ENCODE data around the gene ARID3C. TPM values are rescaled to one million over a fixed set of nuclear protein-coding genes. Genes with fewer than 3 reads are reported as not detected.

Gene ARID3C
- total RNA-seq, 2 experiments from 2014 or later, result 0.46 to 0.69 TPM

DNA sequence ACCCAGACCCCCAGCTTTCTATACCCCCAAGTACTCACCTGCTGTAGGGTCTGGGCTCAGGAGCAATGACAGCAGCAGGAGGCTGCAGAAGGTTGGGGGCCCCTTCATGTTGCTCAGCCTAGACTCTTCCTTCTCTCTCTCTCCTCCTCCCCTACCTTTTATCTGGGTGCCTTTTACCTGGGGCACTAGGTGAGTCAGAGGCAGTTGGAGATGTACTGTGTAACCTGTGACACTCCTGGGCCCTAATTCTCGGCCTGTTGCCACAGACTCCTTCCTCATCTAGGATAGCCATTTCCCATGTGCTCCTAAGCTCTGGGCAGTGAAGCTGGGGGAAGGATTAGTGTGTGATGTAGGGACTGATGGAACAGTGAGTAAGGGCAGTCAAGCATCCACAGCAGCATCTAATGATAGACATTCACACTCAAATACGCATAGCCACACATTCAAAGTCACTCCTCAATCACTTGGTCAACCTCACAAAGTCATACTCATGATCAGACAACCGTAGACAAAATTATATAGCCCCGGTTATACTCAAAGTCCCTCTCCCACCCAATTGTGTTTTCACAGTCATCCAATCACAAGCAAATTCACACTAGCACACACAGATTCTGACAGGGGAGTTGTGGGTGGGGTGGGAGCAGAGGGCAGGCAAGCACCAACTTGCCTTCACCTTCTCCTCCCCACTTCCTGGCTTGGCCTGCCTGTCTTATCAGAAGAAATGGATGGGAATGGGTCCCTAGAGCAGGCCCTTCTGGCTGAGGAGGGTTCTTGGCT is 33.8 kb upstream of the ARID3C start, which contains the start of gene CCL27:
CCL27 (minus strand) TSS at position 132 of the 777 bp plus-strand sequence; CDS start at position 108, 24 bp downstream.
- ChIA-PET CTCF (interaction anchor here (0.6 to 3.0 kb wide), 6 partner anchors 16 to 925 kb away, joined by 3 to 11 read pairs (median 6); partner anchors contain the start of gene GALT), POLR2A (no interaction called here)
- Mint-ChIP-seq H3K4me3 (peak within 1 kb of the TSS; percentile 17), H3K27ac (peak within 1 kb of the TSS; percentile 96), H3K4me1 (peaks cover 54% of the 10 kb centered on the region), H3K9me3 (no peaks in the 10 kb centered on the region), H3K36me3 (ENCODE audit: low read depth) (peaks cover 28% of the 10 kb centered on the region), H3K27me3 (no peaks in the 10 kb centered on the region)
- no peak for DNase-seq

DNA sequence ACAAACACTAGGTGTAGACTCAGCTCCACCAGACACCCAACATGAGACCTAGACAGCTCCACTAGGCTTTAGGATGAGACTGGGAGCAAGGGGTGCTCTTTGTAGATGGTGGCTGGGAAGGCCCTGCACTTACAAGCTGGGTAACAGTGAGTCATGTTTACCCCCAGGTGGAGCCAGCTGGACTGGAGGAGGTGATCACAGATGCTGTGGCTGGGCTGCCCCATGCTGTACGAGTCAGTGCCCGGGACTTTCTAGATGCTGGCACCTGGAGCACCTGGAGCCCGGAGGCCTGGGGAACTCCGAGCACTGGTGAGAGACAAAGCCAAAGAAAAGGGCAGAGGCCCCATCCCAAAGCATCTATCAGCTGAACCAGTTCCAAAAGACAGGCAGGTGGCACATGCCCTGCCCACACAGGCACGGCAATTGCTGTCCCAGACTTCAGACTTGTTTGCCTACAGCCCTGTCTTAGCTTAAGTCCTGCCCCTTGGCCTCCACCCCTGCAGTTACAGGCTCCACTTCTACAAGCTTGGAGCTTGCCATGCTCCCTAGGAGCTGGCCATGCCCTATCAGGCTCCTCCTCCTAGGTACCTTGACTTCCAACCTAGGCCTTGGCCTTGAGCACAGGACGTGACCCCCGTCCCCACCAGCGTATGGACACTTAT is 30.9 kb upstream of the ARID3C start:
- ChIA-PET POLR2A (no interaction called here), CTCF (interaction anchor here (0.9 to 2.2 kb wide), 5 partner anchors 9 to 26 kb away, joined by 3 to 13 read pairs (median 6); partner anchors contain the start of genes GALT and SIGMAR1)
- H3K4me3 Mint-ChIP-seq, result no peak overlapping the region
- H3K27ac Mint-ChIP-seq, result no peak overlapping the region
- H3K4me1 Mint-ChIP-seq, result peaks cover 35% of the 10 kb centered on the region
- peaks cover 24% of the 10 kb centered on the region for H3K36me3 Mint-ChIP-seq (ENCODE audit: low read depth)
- H3K27me3 Mint-ChIP-seq, result no peaks in the 10 kb centered on the region
- H3K9me3 Mint-ChIP-seq, result no peaks in the 10 kb centered on the region
- DNase-seq, result no peak

DNA sequence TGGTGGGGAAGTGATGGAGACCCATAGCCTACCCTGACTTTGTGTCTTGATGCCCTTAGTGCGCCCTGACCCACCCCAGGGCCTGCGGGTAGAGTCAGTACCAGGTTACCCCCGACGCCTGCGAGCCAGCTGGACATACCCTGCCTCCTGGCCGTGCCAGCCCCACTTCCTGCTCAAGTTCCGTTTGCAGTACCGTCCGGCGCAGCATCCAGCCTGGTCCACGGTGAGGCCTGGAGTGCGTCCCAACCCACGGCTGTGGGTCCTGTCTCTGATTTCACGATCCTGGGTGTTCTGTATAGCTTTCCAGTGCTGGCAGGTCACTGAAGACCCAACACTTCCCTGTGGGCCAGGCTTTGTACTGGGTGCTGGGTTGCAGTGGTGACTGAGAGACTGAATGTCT is 29.6 kb upstream of the ARID3C start:
- DNase-seq, result no peak
- POLR2A ChIA-PET, result no interaction called here
- CTCF ChIA-PET, result no interaction called here
- H3K4me1 Mint-ChIP-seq, result peaks cover 23% of the 10 kb centered on the region
- H3K9me3 Mint-ChIP-seq, result no peaks in the 10 kb centered on the region
- no peaks in the 10 kb centered on the region for H3K27me3 Mint-ChIP-seq
- no peak overlapping the region for H3K27ac Mint-ChIP-seq
- H3K4me3 Mint-ChIP-seq, result no peak overlapping the region
- peaks cover 22% of the 10 kb centered on the region for H3K36me3 Mint-ChIP-seq (ENCODE audit: low read depth)

DNA sequence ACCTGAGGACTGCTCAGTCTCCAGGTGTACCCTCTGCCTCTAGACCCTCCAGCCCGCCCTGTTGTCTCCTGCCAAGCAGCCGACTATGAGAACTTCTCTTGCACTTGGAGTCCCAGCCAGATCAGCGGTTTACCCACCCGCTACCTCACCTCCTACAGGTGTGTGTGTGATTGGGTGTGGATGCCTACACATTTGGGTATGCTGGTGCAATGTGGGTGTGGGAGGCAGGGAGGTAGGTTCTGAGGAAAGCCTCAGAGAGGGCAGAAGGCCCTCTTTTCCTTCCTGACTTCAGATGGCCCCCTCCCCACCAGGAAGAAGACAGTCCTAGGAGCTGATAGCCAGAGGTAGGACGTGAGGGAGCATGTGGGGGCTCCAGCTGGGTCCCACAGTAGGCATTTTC is 28.1 kb upstream of the ARID3C start:
- H3K4me3 Mint-ChIP-seq, result no peak overlapping the region
- no peaks in the 10 kb centered on the region for H3K9me3 Mint-ChIP-seq
- H3K27me3 Mint-ChIP-seq, result no peaks in the 10 kb centered on the region
- no peak overlapping the region for H3K27ac Mint-ChIP-seq
- H3K4me1 Mint-ChIP-seq, result peaks cover 21% of the 10 kb centered on the region
- no peak for DNase-seq
- ChIA-PET POLR2A (no interaction called here), CTCF (interaction anchor here (1.1 to 1.6 kb wide), 3 partner anchors 10 to 23 kb away, joined by 3 to 9 read pairs (median 3); partner anchors contain the start of gene GALT)
- H3K36me3 Mint-ChIP-seq (ENCODE audit: low read depth), result peaks cover 16% of the 10 kb centered on the region

DNA sequence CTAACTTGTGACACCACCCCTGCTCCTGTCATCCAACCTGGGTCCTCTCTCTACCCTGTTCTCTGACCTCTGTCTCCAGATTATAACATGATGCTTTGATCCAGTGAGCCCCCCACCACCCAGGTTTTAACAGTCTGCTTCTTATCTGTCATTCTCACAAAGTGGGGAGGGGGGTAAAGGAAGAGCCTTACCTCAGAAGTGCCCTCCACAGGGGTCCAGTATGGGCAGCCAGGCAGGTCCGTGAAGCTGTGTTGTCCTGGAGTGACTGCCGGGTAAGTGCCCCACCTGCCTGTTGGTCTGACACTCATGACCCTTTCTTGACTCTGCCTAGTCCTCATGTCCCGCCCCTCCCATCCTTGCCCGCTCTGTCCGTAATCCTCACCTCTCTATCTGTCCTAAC is 26.5 kb upstream of the ARID3C start:
- ChIA-PET POLR2A (no interaction called here), CTCF (interaction anchor here (0.6 to 1.6 kb wide), 3 partner anchors 9 to 63 kb away, joined by 3 to 9 read pairs (median 3); partner anchors contain the start of gene GALT)
- DNase-seq, result no peak
- Mint-ChIP-seq H3K9me3 (no peaks in the 10 kb centered on the region), H3K4me1 (peaks cover 22% of the 10 kb centered on the region), H3K36me3 (ENCODE audit: low read depth) (peaks cover 13% of the 10 kb centered on the region), H3K27ac (no peak overlapping the region), H3K27me3 (no peaks in the 10 kb centered on the region), H3K4me3 (no peak overlapping the region)

DNA sequence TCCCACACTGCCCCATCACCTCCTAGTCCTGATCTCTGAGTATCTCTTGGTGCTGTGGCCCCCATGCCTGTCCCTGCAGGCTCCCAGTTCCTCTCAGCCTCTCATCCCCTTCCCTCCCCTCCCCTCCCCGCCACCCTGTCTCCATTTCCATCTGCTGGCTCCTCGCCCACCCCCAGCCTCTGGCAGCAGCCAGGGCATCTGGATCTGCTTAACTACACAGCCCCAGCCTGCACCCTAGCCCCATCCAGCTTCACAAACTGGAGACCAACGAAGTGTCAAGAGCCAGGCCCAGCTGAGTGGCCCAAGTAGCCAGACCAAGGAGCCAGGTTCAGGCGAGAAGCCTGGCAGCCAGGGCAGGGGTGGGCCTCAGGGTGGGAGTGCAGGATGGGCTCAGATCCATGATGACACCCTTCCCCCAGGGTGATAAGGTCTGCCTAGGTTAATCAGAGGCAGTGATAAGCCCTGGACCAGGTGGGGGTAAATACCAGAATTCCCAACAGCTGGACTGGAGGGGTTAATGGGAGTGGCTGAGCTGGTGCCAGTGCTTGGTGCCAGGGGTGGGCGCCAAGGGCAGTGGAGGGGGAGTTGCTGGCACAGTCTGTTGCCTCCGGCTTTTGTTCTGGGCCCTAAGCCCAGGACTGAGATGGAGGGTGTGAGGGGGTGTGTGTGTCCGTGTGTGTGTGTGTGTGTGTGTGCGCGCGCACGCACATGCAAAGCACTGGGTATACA is 25.6 kb upstream of the ARID3C start:
- no peaks in the 10 kb centered on the region for H3K9me3 Mint-ChIP-seq
- POLR2A ChIA-PET, result interaction anchor here (0.5 kb wide), 1 partner anchor 1292 kb away, joined by 4 read pairs; no protein-coding TSS in a partner anchor

DNA sequence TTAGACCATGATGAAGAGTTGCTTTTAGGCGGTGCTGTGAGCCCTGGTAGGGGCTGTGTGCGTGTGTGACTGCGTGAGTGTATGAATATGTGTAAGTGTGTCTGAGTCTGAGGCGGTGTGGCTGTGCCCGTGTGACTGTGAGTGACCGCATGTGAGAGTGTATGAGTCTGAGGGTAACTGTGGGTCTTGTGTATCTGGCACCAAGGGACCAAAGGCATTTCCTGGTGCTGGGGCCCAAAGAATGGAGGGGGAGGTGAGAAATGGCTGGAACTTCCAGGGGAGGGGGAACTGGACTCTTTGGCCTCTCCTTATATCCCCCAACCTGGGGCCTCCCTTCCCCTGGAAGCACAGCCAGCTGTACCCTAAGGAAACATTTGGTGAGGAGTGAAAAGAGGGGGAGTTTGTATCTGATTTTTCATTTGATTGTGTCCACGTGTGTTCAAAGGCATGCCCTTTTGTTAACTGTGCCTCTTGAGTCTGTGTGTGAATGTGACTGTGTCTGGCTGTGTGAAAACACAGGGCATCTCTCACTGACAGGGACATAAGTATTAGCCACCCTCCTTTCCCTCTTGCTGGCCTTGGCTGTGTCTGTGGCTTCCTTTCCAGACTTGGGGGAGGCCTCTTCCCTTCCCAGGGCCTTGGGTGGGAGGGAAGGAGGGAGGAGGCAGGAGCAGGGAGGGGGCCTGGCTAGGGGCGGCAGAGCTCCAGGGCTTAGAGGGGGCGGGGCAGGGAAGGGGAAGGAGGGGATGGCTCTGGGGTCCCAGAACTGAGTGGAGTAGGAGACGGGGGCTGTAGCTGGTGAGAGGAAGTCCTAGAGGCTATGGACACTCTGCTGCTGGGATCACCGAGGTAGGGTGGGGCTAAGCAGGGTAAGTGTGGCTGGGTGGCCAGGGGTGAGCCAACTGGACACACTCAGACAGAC is 24.5 kb upstream of the ARID3C start:
- DNase-seq, result no peak

More for the DNA sequence above, 25.6 kb upstream of the ARID3C start:
- no peaks in the 10 kb centered on the region for H3K27me3 Mint-ChIP-seq
- DNase-seq, result no peak
- no peak overlapping the region for H3K4me3 Mint-ChIP-seq
- H3K36me3 Mint-ChIP-seq (ENCODE audit: low read depth), result peaks cover 17% of the 10 kb centered on the region
- H3K27ac Mint-ChIP-seq, result peak overlapping the region; percentile 33
- peaks cover 27% of the 10 kb centered on the region for H3K4me1 Mint-ChIP-seq
- CTCF ChIA-PET, result no interaction called here

DNA sequence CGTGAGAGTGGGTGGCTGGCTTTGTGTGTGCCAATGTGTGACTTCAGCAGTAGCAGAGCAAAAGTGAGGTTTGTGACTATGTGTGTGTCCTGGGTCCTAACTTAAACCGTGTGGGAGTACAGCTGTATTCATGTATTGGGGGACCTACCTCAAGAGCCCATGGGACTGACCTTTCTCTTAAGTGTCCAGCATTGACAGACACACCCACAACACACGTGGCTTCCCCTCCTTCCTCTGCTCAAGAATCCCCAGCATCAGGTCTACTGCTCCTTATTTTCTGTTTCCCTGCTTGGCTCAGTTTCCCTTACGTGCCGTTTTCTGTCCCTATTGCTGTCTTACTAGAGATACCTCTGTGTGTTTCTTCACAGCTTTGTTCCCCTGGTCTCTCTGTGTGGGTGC is 23.7 kb upstream of the ARID3C start:
- POLR2A ChIA-PET, result no interaction called here
- no peak overlapping the region for H3K27ac Mint-ChIP-seq
- no peak for DNase-seq
- H3K36me3 Mint-ChIP-seq (ENCODE audit: low read depth), result peaks cover 36% of the 10 kb centered on the region
- CTCF ChIA-PET, result interaction anchor here (0.7 kb wide), 1 partner anchor 15 kb away, joined by 3 read pairs; the partner anchor contains the start of gene SIGMAR1
- no peak overlapping the region for H3K4me3 Mint-ChIP-seq
- H3K9me3 Mint-ChIP-seq, result no peaks in the 10 kb centered on the region
- H3K27me3 Mint-ChIP-seq, result no peaks in the 10 kb centered on the region
- H3K4me1 Mint-ChIP-seq, result peaks cover 46% of the 10 kb centered on the region

More for the DNA sequence above, 24.5 kb upstream of the ARID3C start:
- Mint-ChIP-seq H3K4me1 (peaks cover 38% of the 10 kb centered on the region), H3K36me3 (ENCODE audit: low read depth) (peaks cover 27% of the 10 kb centered on the region), H3K27ac (no peak overlapping the region), H3K9me3 (no peaks in the 10 kb centered on the region), H3K4me3 (no peak overlapping the region), H3K27me3 (no peaks in the 10 kb centered on the region)
- CTCF ChIA-PET, result interaction anchor here (0.7 kb wide), 1 partner anchor 16 kb away, joined by 3 read pairs; the partner anchor contains the start of gene SIGMAR1
- POLR2A ChIA-PET, result interaction anchor here (0.5 kb wide), 1 partner anchor 1293 kb away, joined by 4 read pairs; no protein-coding TSS in a partner anchor

DNA sequence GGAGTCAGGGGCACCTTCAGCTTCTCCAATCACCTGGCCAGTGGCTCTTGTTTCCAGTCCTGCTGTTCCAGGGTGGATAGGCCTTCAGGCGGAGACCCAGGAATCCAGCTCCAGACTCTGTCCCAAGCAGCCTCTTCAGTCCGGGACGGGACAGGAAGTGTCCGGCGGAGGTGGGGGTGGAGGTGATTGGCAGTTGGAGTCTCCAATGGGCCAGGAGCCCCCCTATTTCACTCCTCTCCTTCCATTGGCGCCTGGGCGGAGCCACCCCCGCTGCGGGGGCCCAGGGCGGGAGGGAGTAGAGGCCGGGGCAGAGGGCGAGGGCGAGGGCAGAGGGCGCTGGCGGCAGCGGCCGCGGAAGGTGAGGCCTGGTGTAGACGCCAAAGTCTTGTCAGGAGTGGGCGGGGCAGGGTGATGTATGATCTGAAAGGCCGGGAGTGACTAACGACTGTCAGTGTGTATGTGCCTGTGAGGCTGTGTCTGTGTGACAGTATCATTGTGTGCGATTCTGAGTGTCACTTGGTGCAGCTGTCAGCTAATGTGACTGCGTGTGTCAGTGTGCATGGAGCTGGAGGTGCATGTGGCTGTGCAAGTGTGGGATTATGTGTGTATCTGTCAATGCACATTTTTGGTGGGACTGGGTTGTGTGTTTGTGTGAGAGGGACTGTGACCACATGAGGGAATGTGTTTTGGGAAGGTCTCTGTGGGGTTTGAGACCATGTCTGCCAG is 23.2 kb upstream of the ARID3C start, which contains the start of gene IL11RA:
IL11RA (plus strand) TSS at position 310 of the 726 bp plus-strand sequence. CDS start 3,033 bp downstream, outside the sequence.
- Mint-ChIP-seq H3K4me3 (no peak within 1 kb of the TSS), H3K27ac (peak within 1 kb of the TSS; percentile 3), H3K9me3 (no peaks in the 10 kb centered on the region), H3K4me1 (peaks cover 51% of the 10 kb centered on the region), H3K27me3 (no peaks in the 10 kb centered on the region), H3K36me3 (ENCODE audit: low read depth) (peaks cover 41% of the 10 kb centered on the region)
- DNase-seq, result peak; percentile 34
- ChIA-PET CTCF (no interaction called here), POLR2A (no interaction called here)

DNA sequence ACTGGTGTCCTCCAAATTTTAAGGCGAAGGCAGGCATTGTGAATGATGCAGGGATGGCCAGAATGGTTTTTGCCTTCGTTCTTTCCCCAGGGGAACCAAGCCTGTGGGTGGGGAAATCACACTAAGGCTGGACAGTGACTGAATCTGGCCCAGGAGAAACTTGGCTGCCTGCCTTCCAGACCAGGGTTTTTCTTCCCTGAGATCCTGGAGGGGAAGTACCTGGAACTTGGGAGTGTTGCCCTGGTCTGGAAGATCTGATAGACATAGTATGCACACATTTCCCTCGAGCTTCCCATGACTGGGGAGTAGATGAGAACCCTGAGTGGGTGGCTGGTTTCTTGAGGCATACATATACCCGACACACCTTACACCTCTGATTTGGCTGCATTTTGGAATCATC is 22.5 kb upstream of the ARID3C start:
- Mint-ChIP-seq H3K27ac (no peak overlapping the region), H3K36me3 (ENCODE audit: low read depth) (peaks cover 43% of the 10 kb centered on the region), H3K9me3 (no peaks in the 10 kb centered on the region), H3K4me1 (peaks cover 54% of the 10 kb centered on the region), H3K27me3 (no peaks in the 10 kb centered on the region), H3K4me3 (no peak overlapping the region)
- ChIA-PET CTCF (interaction anchor here (0.5 kb wide), 1 partner anchor 126 kb away, joined by 4 read pairs; no protein-coding TSS in a partner anchor), POLR2A (no interaction called here)
- DNase-seq, result no peak

DNA sequence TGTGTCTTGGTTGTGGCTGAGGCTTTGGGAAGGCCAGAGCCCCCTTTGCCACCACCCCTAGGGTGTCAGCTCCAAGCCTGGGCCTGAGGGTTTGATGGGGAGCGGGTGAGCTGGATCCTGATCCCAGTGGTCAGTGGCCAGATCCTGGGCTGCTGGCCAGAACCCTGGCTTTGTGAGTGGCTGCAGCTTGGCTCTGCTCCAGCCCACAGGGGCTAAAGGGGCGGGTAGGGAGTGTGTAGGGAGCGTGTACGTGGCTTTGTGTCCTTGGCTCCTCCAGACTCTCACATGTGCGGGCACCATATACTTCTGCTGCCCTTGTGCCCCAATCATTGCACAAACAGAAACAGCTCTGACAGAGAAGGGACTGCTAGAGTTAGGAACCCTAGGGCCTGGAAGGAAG is 21.9 kb upstream of the ARID3C start:
- H3K27me3 Mint-ChIP-seq, result no peaks in the 10 kb centered on the region
- peaks cover 43% of the 10 kb centered on the region for H3K36me3 Mint-ChIP-seq (ENCODE audit: low read depth)
- H3K27ac Mint-ChIP-seq, result no peak overlapping the region
- no peaks in the 10 kb centered on the region for H3K9me3 Mint-ChIP-seq
- no peak overlapping the region for H3K4me3 Mint-ChIP-seq
- H3K4me1 Mint-ChIP-seq, result peaks cover 59% of the 10 kb centered on the region
- ChIA-PET POLR2A (no interaction called here), CTCF (interaction anchor here (0.5 to 2.8 kb wide), 5 partner anchors 8 to 196 kb away, joined by 4 to 9 read pairs (median 6); no protein-coding TSS in a partner anchor)
- no peak for DNase-seq
